CD4-positive, alpha-beta memory T cell (primary cell): Measurements from ENCODE around the gene GNAO1. TPM values are rescaled to one million over a fixed set of nuclear protein-coding genes. Genes with fewer than 3 reads are reported as not detected.

Experiments used
- CTCF ChIA-PET: fragments of 350-600 bp; sonication (Branson Sonifier 250); formaldehyde crosslinking; loops from one replicate; lab custom pipeline; 2021; ENCODE audit warnings: inconsistent platforms; ENCODE audit not compliant: partially characterized antibody; lab: Charles Lee
- POLR2A ChIA-PET: fragments of 350-600 bp; sonication (Branson Sonifier 250); formaldehyde crosslinking; loops from one replicate; lab custom pipeline; 2021; ENCODE audit not compliant: partially characterized antibody; lab: Charles Lee
- DNase-seq, 5 donors: peaks; one replicate each; pipeline versions ENCODE4 v3.0.0 to v3.0.0-alpha.2; 2020 to 2022; ENCODE audit warnings: mixed read lengths in 1 of 5
- H3K27ac ChIP-seq: one replicate; pipeline ENCODE4 v1.7.0; 2013; ENCODE audit warnings: low read depth, low read length
- H3K27me3 ChIP-seq: 2 replicates; pipeline ENCODE4 v1.7.0; 2013; ENCODE audit warnings: mild to moderate bottlenecking, low read length, moderate library complexity; ENCODE audit not compliant: insufficient read depth
- H3K36me3 ChIP-seq: 2 replicates; pipeline ENCODE4 v1.7.0; 2013; ENCODE audit warnings: mild to moderate bottlenecking, low read length, moderate library complexity; ENCODE audit not compliant: insufficient read depth
- H3K4me1 ChIP-seq: 2 replicates; pipeline ENCODE4 v1.7.0; 2013; ENCODE audit warnings: mild to moderate bottlenecking, low read length, moderate library complexity; ENCODE audit not compliant: insufficient read depth
- H3K4me3 ChIP-seq, 2 donors: one replicate each; pipeline ENCODE4 v1.7.0; 2013; ENCODE audit warnings: low read length in 2 of 2, mild to moderate bottlenecking in 1 of 2
- H3K9me3 ChIP-seq, 2 donors: one replicate each; pipeline ENCODE4 v1.7.0; 2013; ENCODE audit warnings: low read length in 2 of 2, control low read depth in 1 of 2; ENCODE audit not compliant: control insufficient read depth in 1 of 2
- H3K27ac Mint-ChIP-seq, 7 donors: one replicate each; pipeline ENCODE4 v1.8.0; 2020 to 2021; ENCODE audit warnings: mixed read lengths in 7 of 7, mild to moderate bottlenecking in 6 of 7, inconsistent platforms in 3 of 7, moderate library complexity in 3 of 7
- H3K27me3 Mint-ChIP-seq, 2 donors: one replicate each; pipeline ENCODE4 v1.8.0; 2020 to 2021; ENCODE audit warnings: mixed read lengths in 2 of 2
- H3K36me3 Mint-ChIP-seq, 2 donors: one replicate each; pipeline ENCODE4 v1.8.0; 2020 to 2021; ENCODE audit warnings: mixed read lengths in 2 of 2, inconsistent platforms in 1 of 2, mild to moderate bottlenecking in 1 of 2
- H3K4me1 Mint-ChIP-seq, 4 donors: one replicate each; pipeline ENCODE4 v1.8.0; 2020 to 2021; ENCODE audit warnings: mixed read lengths in 4 of 4, mild to moderate bottlenecking in 1 of 4
- H3K4me3 Mint-ChIP-seq, 8 donors: one replicate each; pipeline ENCODE4 v1.8.0; 2020 to 2021; ENCODE audit warnings: mixed read lengths in 8 of 8, mild to moderate bottlenecking in 7 of 8, moderate library complexity in 6 of 8, inconsistent platforms in 3 of 8
- H3K9me3 Mint-ChIP-seq, 8 donors: one replicate each; pipeline ENCODE4 v1.8.0; 2020 to 2021; ENCODE audit warnings: mixed read lengths in 8 of 8, mild to moderate bottlenecking in 5 of 8, inconsistent platforms in 3 of 8, moderate library complexity in 1 of 8
- intact Hi-C: fragments of 100-400 bp; cut with micrococcal nuclease; formaldehyde crosslinking; loops from one replicate; pipeline ENCODE4 v1.15.1; 2023
- polyA plus RNA-seq, 2 donors: library from polyadenylated mRNA; unstranded; fragments of 300-500 nt; fragmentation: Illumina TruSeq; gene quantifications; one replicate each; pipeline ENCODE4 v1.2.3, GENCODE V29; 2021
- total RNA-seq, 2 experiments: library from RNA; stranded (reverse); gene quantifications; one replicate each; pipeline ENCODE4 v1.2.3, GENCODE V29; 2021

The GNAO1 gene
- total and polyA plus RNA-seq, 4 experiments from 2014 or later = 1.5 to 10.8 (median 10.5) TPM; not detected in 1

GRCh38 chr16:56357241-56357764 lies 166.0 kb downstream of the GNAO1 start:
- Histone ChIP-seq H3K9me3 (no peaks in the 10 kb centered on the region), H3K4me1 (peaks cover 18% of the 10 kb centered on the region), H3K4me3 (peak overlapping the region in 1 of 2 donors; percentile 74), H3K27ac (no peak overlapping the region), H3K27me3 (no peaks in the 10 kb centered on the region), H3K36me3 (peaks cover 4% of the 10 kb centered on the region)
- H3K4me3 Mint-ChIP-seq = peak overlapping the region; percentile 85 to 94 (median 92)
- no peaks in the 10 kb centered on the region for H3K27me3 Mint-ChIP-seq
- intact Hi-C loops = no loop called here
- ChIA-PET CTCF (interaction anchor here (1.5 kb wide), 1 partner anchor 17 kb away, joined by 3 read pairs; no protein-coding TSS in a partner anchor), POLR2A (no interaction called here)
- H3K4me1 Mint-ChIP-seq = peaks cover 6 to 37% (median 16%) of the 10 kb centered on the region in 4 donors
- H3K9me3 Mint-ChIP-seq = no peaks in the 10 kb centered on the region
- peak overlapping the region; percentile 80 to 96 (median 91) for H3K27ac Mint-ChIP-seq
- no peak for DNase-seq
- peaks cover 5 to 11% of the 10 kb centered on the region in 2 donors for H3K36me3 Mint-ChIP-seq

GRCh38 chr16:56357765-56358322 lies 166.6 kb downstream of the GNAO1 start:
- DNase-seq = no peak
- Histone ChIP-seq H3K4me1 (peaks cover 18% of the 10 kb centered on the region), H3K9me3 (no peaks in the 10 kb centered on the region), H3K36me3 (peaks cover 8% of the 10 kb centered on the region), H3K27me3 (no peaks in the 10 kb centered on the region), H3K4me3 (no peak overlapping the region), H3K27ac (no peak overlapping the region)
- peaks cover 10 to 17% of the 10 kb centered on the region in 2 donors for H3K36me3 Mint-ChIP-seq
- ChIA-PET POLR2A (no interaction called here), CTCF (interaction anchor here (1.5 kb wide), 1 partner anchor 17 kb away, joined by 3 read pairs; no protein-coding TSS in a partner anchor)
- H3K4me1 Mint-ChIP-seq = peaks cover 6 to 37% (median 16%) of the 10 kb centered on the region in 4 donors
- intact Hi-C loops = no loop called here
- no peaks in the 10 kb centered on the region for H3K27me3 Mint-ChIP-seq
- peak overlapping the region in 6 of 7 donors; percentile 57 to 91 (median 80) for H3K27ac Mint-ChIP-seq
- H3K4me3 Mint-ChIP-seq = peak overlapping the region in 7 of 8 donors; percentile 4 to 94 (median 54)
- H3K9me3 Mint-ChIP-seq = no peaks in the 10 kb centered on the region

- H3K9me3 Mint-ChIP-seq = no peaks in the 10 kb centered on the region
- ChIA-PET POLR2A (no interaction called here), CTCF (interaction anchor here (1.0 kb wide), 1 partner anchor 41 kb away, joined by 3 read pairs; no protein-coding TSS in a partner anchor)
- H3K4me1 Mint-ChIP-seq = peaks cover 6 to 37% (median 16%) of the 10 kb centered on the region in 4 donors
- no peak overlapping the region for H3K4me3 Mint-ChIP-seq
- no peaks in the 10 kb centered on the region for H3K27me3 ChIP-seq
- no peaks in the 10 kb centered on the region for H3K9me3 ChIP-seq
- peaks cover 18% of the 10 kb centered on the region for H3K4me1 ChIP-seq
- peaks cover 15 to 40% of the 10 kb centered on the region in 2 donors for H3K36me3 Mint-ChIP-seq
- H3K27ac ChIP-seq = no peak overlapping the region
- H3K36me3 ChIP-seq = peaks cover 29% of the 10 kb centered on the region
- peak overlapping the region in 3 of 7 donors; percentile 19 to 65 (median 48) for H3K27ac Mint-ChIP-seq
- intact Hi-C loops = no loop called here
- H3K4me3 ChIP-seq = no peak overlapping the region
- DNase-seq = no peak
- no peaks in the 10 kb centered on the region for H3K27me3 Mint-ChIP-seq
Measured at GRCh38 chr16:56360117-56361008, 169.1 kb downstream of the GNAO1 start.

GRCh38 chr16:56362057-56362655 lies 170.9 kb downstream of the GNAO1 start:
- H3K27me3 ChIP-seq = no peaks in the 10 kb centered on the region
- peaks cover 37% of the 10 kb centered on the region for H3K36me3 ChIP-seq
- intact Hi-C loops = no loop called here
- H3K27ac Mint-ChIP-seq = peak overlapping the region in 2 of 7 donors; percentile 11 to 52
- no peaks in the 10 kb centered on the region for H3K27me3 Mint-ChIP-seq
- no peaks in the 10 kb centered on the region for H3K9me3 ChIP-seq
- ChIA-PET POLR2A (no interaction called here), CTCF (no interaction called here)
- peaks cover 2 to 23% (median 5%) of the 10 kb centered on the region in 4 donors for H3K4me1 Mint-ChIP-seq
- peaks cover 5% of the 10 kb centered on the region for H3K4me1 ChIP-seq
- no peak overlapping the region for H3K4me3 ChIP-seq
- peaks cover 15 to 51% of the 10 kb centered on the region in 2 donors for H3K36me3 Mint-ChIP-seq
- no peak overlapping the region for H3K4me3 Mint-ChIP-seq
- no peaks in the 10 kb centered on the region for H3K9me3 Mint-ChIP-seq
- no peak overlapping the region for H3K27ac ChIP-seq
- DNase-seq = no peak

GRCh38 chr16:56362706-56363105 lies 171.4 kb downstream of the GNAO1 start:
- H3K4me3 Mint-ChIP-seq = no peak overlapping the region
- DNase-seq = no peak
- no peaks in the 10 kb centered on the region for H3K27me3 Mint-ChIP-seq
- Histone ChIP-seq H3K4me1 (no peaks in the 10 kb centered on the region), H3K27me3 (no peaks in the 10 kb centered on the region), H3K4me3 (no peak overlapping the region), H3K27ac (no peak overlapping the region), H3K9me3 (no peaks in the 10 kb centered on the region), H3K36me3 (peaks cover 43% of the 10 kb centered on the region)
- no peaks in the 10 kb centered on the region for H3K9me3 Mint-ChIP-seq
- H3K27ac Mint-ChIP-seq = no peak overlapping the region
- H3K4me1 Mint-ChIP-seq = peaks cover 0 to 18% (median 4%) of the 10 kb centered on the region in 4 donors
- ChIA-PET POLR2A (no interaction called here), CTCF (no interaction called here)
- H3K36me3 Mint-ChIP-seq = peaks cover 15 to 56% of the 10 kb centered on the region in 2 donors
- intact Hi-C loops = no loop called here

GRCh38 chr16:56363181-56363716 lies 172.0 kb downstream of the GNAO1 start:
- no peaks in the 10 kb centered on the region for H3K9me3 Mint-ChIP-seq
- POLR2A ChIA-PET = no interaction called here
- H3K4me1 Mint-ChIP-seq = peaks cover 0 to 13% (median 4%) of the 10 kb centered on the region in 4 donors
- Histone ChIP-seq H3K36me3 (peaks cover 43% of the 10 kb centered on the region), H3K9me3 (no peaks in the 10 kb centered on the region), H3K27me3 (no peaks in the 10 kb centered on the region), H3K4me1 (no peaks in the 10 kb centered on the region), H3K27ac (no peak overlapping the region), H3K4me3 (no peak overlapping the region)
- no peak overlapping the region for H3K4me3 Mint-ChIP-seq
- CTCF ChIA-PET = no interaction called here
- H3K27ac Mint-ChIP-seq = peak overlapping the region in 2 of 7 donors; percentile 10 to 41
- intact Hi-C loops = no loop called here
- no peaks in the 10 kb centered on the region for H3K27me3 Mint-ChIP-seq
- DNase-seq = no peak
- H3K36me3 Mint-ChIP-seq = peaks cover 15 to 61% of the 10 kb centered on the region in 2 donors
